H1 (cell line): ENCODE data around the gene HIVEP3. TPM values are rescaled to one million over a fixed set of nuclear protein-coding genes. Genes with fewer than 3 reads are reported as not detected.
A peak's percentile ranks its signal among the peaks of the same experiment; 100 is the strongest.

Experiments used
- CTCF ChIA-PET: fragments of 300-600 bp; sonication (Branson Sonifier 250); formaldehyde crosslinking; loops from one replicate; lab custom pipeline; 2021; ENCODE audit not compliant: partially characterized antibody; lab: Charles Lee
- POLR2A ChIA-PET: fragments of 300-600 bp; sonication (Branson Sonifier 250); formaldehyde crosslinking; loops from one replicate; lab custom pipeline; 2021; ENCODE audit warnings: inconsistent platforms; ENCODE audit not compliant: partially characterized antibody; lab: Charles Lee
- DNase-seq, 2 experiments: peaks; one replicate each; pipeline versions ENCODE4 v3.0.0 to v3.0.0-alpha.2; 2010 to 2022; ENCODE audit warnings: low spot score in 2 of 2, low read depth in 1 of 2, mixed read lengths in 1 of 2
- FAIRE-seq: peaks from 2 replicates; lab custom pipeline; 2011; peaks lifted over from hg19 to GRCh38; lab: Jason Lieb, UNC
- H2AFZ ChIP-seq: 2 replicates; pipeline ENCODE4 v1.8.1; 2012; ENCODE audit warnings: low read length, inconsistent platforms
- H2AK5ac ChIP-seq: 2 replicates; pipeline ENCODE4 v1.6.1; 2013; ENCODE audit warnings: low read depth, low read length
- H2BK120ac ChIP-seq: replicated peaks from 2 replicates; pipeline ENCODE3; 2013; ENCODE audit warnings: low read depth, low read length, inconsistent platforms
- H2BK12ac ChIP-seq: 2 replicates; pipeline ENCODE4 v1.6.1; 2013; ENCODE audit warnings: low read depth, low read length
- H2BK15ac ChIP-seq: 2 replicates; pipeline ENCODE4 v1.6.1; 2013; ENCODE audit warnings: low read length
- H2BK20ac ChIP-seq: 2 replicates; pipeline ENCODE4 v1.6.1; 2013; ENCODE audit warnings: low read length
- H2BK5ac ChIP-seq: 2 replicates; pipeline ENCODE4 v1.6.1; 2013; ENCODE audit warnings: low read depth, low read length
- H3K14ac ChIP-seq: 2 replicates; pipeline ENCODE4 v1.6.1; 2013; ENCODE audit warnings: inconsistent platforms; ENCODE audit not compliant: insufficient read length
- H3K18ac ChIP-seq: 2 replicates; pipeline ENCODE4 v1.6.1; 2013; ENCODE audit warnings: low read length; ENCODE audit errors: extremely low read depth
- H3K23ac ChIP-seq: 2 replicates; pipeline ENCODE4 v1.6.1; 2013; ENCODE audit warnings: inconsistent platforms; ENCODE audit not compliant: insufficient read length
- H3K23me2 ChIP-seq: 2 replicates; pipeline ENCODE4 v1.6.1; 2013; ENCODE audit warnings: low read depth, low read length
- H3K27ac ChIP-seq: 2 replicates; pipeline ENCODE4 v1.6.1; 2011; ENCODE audit warnings: low read depth, low read length, inconsistent platforms
- H3K27me3 ChIP-seq, 4 experiments: replicated peaks in 1 of 4; 1 replicate in 1 of 4; 2 replicates in 3 of 4; pipeline versions ENCODE4 v1.6.1 to v1.8.1; 2011 to 2013; ENCODE audit warnings: low read length in 3 of 4, mild to moderate bottlenecking in 3 of 4, inconsistent platforms in 2 of 4, mixed read lengths in 2 of 4, moderate library complexity in 1 of 4; ENCODE audit not compliant: control insufficient read depth in 3 of 4, insufficient read depth in 3 of 4; ENCODE audit errors: extremely low read depth in 1 of 4
- H3K36me3 ChIP-seq, 4 experiments: 2 replicates each; pipeline versions ENCODE4 v1.6.1 to v1.8.1; 2011 to 2013; ENCODE audit warnings: mild to moderate bottlenecking in 4 of 4, low read length in 3 of 4, moderate library complexity in 2 of 4, control low read depth in 1 of 4, inconsistent platforms in 1 of 4; ENCODE audit not compliant: insufficient read depth in 4 of 4, control insufficient read depth in 2 of 4
- H3K4ac ChIP-seq: replicated peaks from 2 replicates; pipeline ENCODE3; 2013; ENCODE audit warnings: low read length, low read depth, mixed read lengths, inconsistent platforms; ENCODE audit not compliant: insufficient read length
- H3K4me1 ChIP-seq, 4 experiments: replicated peaks in 1 of 4; 1 replicate in 1 of 4; 2 replicates in 3 of 4; pipeline versions ENCODE4 v1.6.1 to v1.8.1; 2011 to 2013; ENCODE audit warnings: low read length in 3 of 4, inconsistent platforms in 2 of 4, mixed read lengths in 1 of 4; ENCODE audit not compliant: insufficient read depth in 4 of 4, control insufficient read depth in 3 of 4
- H3K4me2 ChIP-seq, 2 experiments: 2 replicates each; pipeline versions ENCODE4 v1.6.1 to v1.8.1; 2011 to 2013; ENCODE audit warnings: low read depth in 2 of 2, low read length in 2 of 2, control low read depth in 1 of 2, inconsistent platforms in 1 of 2, mild to moderate bottlenecking in 1 of 2; ENCODE audit not compliant: insufficient read depth in 1 of 2
- H3K4me3 ChIP-seq, 4 experiments: fragments of 200-600, 300-600 bp in 1 of 4; sonication (generic), shearing (Covaris generic), sonication (Bioruptor Twin) in 1 of 4; 2 replicates each; pipeline versions ENCODE4 v1.5.1 to v1.8.1; 2011 to 2016; ENCODE audit warnings: low read length in 4 of 4, low read depth in 3 of 4, control low read depth in 2 of 4, inconsistent platforms in 2 of 4, mild to moderate bottlenecking in 2 of 4, mixed read lengths in 1 of 4, moderate library complexity in 1 of 4; ENCODE audit not compliant: insufficient read depth in 2 of 4; ENCODE audit errors: extremely low read depth in 1 of 4
- H3K56ac ChIP-seq: replicated peaks from 2 replicates; pipeline ENCODE3; 2013; ENCODE audit warnings: low read depth, mild to moderate bottlenecking, mixed read lengths, low read length, inconsistent platforms; ENCODE audit not compliant: insufficient read length
- H3K79me1 ChIP-seq: 2 replicates; pipeline ENCODE4 v1.6.1; 2013; ENCODE audit warnings: low read depth, low read length, control low read depth
- H3K79me2 ChIP-seq, 2 experiments: 2 replicates each; pipeline versions ENCODE4 v1.6.1 to v1.8.1; 2012 to 2013; ENCODE audit warnings: low read length in 2 of 2, mild to moderate bottlenecking in 2 of 2, inconsistent platforms in 1 of 2; ENCODE audit not compliant: insufficient read depth in 2 of 2, control insufficient read depth in 1 of 2
- H3K9ac ChIP-seq, 4 experiments: replicated peaks in 1 of 4; 1 replicate in 1 of 4; 2 replicates in 3 of 4; pipeline versions ENCODE4 v1.6.1 to v1.8.1; 2011 to 2013; ENCODE audit warnings: low read depth in 3 of 4, low read length in 3 of 4, control low read depth in 2 of 4, mild to moderate bottlenecking in 2 of 4, moderate library complexity in 2 of 4, inconsistent platforms in 1 of 4; ENCODE audit errors: extremely low read depth in 1 of 4
- H3K9me3 ChIP-seq, 2 experiments: 2 replicates each; pipeline versions ENCODE4 v1.6.1 to v1.8.1; 2012 to 2013; ENCODE audit warnings: mild to moderate bottlenecking in 2 of 2, moderate library complexity in 2 of 2, control low read depth in 1 of 2, inconsistent platforms in 1 of 2, low read depth in 1 of 2, low read length in 1 of 2, mixed read lengths in 1 of 2; ENCODE audit not compliant: insufficient read depth in 2 of 2
- H4K20me1 ChIP-seq, 2 experiments: replicated peaks in 1 of 2; 2 replicates each; pipeline versions ENCODE3 to v1.8.1; 2011 to 2013; ENCODE audit warnings: inconsistent platforms in 2 of 2, low read length in 2 of 2, mild to moderate bottlenecking in 1 of 2; ENCODE audit not compliant: insufficient read depth in 2 of 2, control insufficient read depth in 1 of 2
- H4K5ac ChIP-seq: 2 replicates; pipeline ENCODE4 v1.6.1; 2013; ENCODE audit warnings: low read length, low read depth, mixed read lengths, inconsistent platforms; ENCODE audit not compliant: insufficient read length
- H4K8ac ChIP-seq: 2 replicates; pipeline ENCODE4 v1.8.0; 2013; ENCODE audit warnings: mild to moderate bottlenecking, moderate library complexity, low read length, inconsistent platforms; ENCODE audit not compliant: insufficient read depth; ENCODE audit errors: extremely low read depth
- H4K91ac ChIP-seq: replicated peaks from 2 replicates; pipeline ENCODE3; 2013; ENCODE audit warnings: low read length, mixed read lengths, inconsistent platforms; ENCODE audit not compliant: insufficient read length
- CBX5 ChIP-seq: fragments of 300-800, 300-1000 bp; sonication (generic); IDR thresholded peaks from 2 replicates; pipeline ENCODE4 v1.7.1; 2016; ENCODE audit warnings: antibody characterized with exemption, low read length, low read depth
- EGR1 ChIP-seq: IDR thresholded peaks from 2 replicates; pipeline ENCODE4 v1.6.1; 2011; ENCODE audit warnings: low read depth, low read length, borderline replicate concordance
- EP300 ChIP-seq, 2 experiments: IDR thresholded peaks; 1 replicate in 1 of 2; 2 replicates in 1 of 2; pipeline ENCODE4 v1.6.1; 2011 to 2012; ENCODE audit warnings: low read depth in 2 of 2, low read length in 2 of 2, mild to moderate bottlenecking in 2 of 2, borderline replicate concordance in 1 of 2, inconsistent platforms in 1 of 2, moderate library complexity in 1 of 2
- HDAC2 ChIP-seq, 2 experiments: fragments of 300-600 bp in 1 of 2; sonication (generic) in 1 of 2; IDR thresholded peaks; 2 replicates each; pipeline ENCODE4 v1.6.1; 2011 to 2012; ENCODE audit warnings: low read depth in 2 of 2, low read length in 2 of 2, mild to moderate bottlenecking in 2 of 2, moderate library complexity in 2 of 2, borderline replicate concordance in 1 of 2, inconsistent platforms in 1 of 2
- KDM1A ChIP-seq: fragments of 200-600, 300-600 bp; sonication (generic); IDR thresholded peaks from 2 replicates; pipeline ENCODE4 v1.7.1; 2016; ENCODE audit warnings: mild to moderate bottlenecking, low read length, borderline replicate concordance
- NANOG ChIP-seq: IDR thresholded peaks from 2 replicates; pipeline ENCODE4 v1.6.1; 2011; ENCODE audit warnings: low read length, low read depth, mild to moderate bottlenecking, inconsistent platforms; ENCODE audit not compliant: insufficient read depth, poor library complexity, severe bottlenecking
- RXRA ChIP-seq: IDR thresholded peaks from 2 replicates; pipeline ENCODE4 v1.6.1; 2011; ENCODE audit warnings: low read depth, mild to moderate bottlenecking, low read length, moderate library complexity; ENCODE audit not compliant: insufficient read depth
- TEAD4 ChIP-seq: IDR thresholded peaks from 2 replicates; pipeline ENCODE4 v1.6.1; 2012; ENCODE audit warnings: low read depth, low read length, inconsistent platforms, mixed read lengths
- WGBS, 2 experiments: shearing (Covaris generic) in 1 of 2; methylation state at CpG; one replicate each; pipeline versions ENCODE4 v1.1.6 to v1.1.7; 2013 to 2015; ENCODE audit warnings: low lambda C conversion rate in 2 of 2, mixed read lengths in 2 of 2, inconsistent platforms in 1 of 2, low coverage in 1 of 2, missing lambda C conversion rate in 1 of 2; ENCODE audit not compliant: insufficient replicate concordance in 2 of 2, insufficient coverage in 1 of 2, insufficient read length in 1 of 2; ENCODE audit errors: extremely low coverage in 1 of 2, missing lambda C conversion rate in 1 of 2; 5-methylcytosine and 5-hydroxymethylcytosine counted together
- polyA plus RNA-seq, 7 experiments: library from polyadenylated mRNA; depleted of rRNA in 3 of 7; stranded (reverse) in 5 of 7; unstranded in 2 of 7; fragments of >200 nt in 5 of 7; fragments of 200-250 nt in 2 of 7; gene quantifications; 1 replicate in 5 of 7; 2 replicates in 1 of 7; 4 replicates in 1 of 7; pipeline versions ENCODE4 v1.2.1 to v1.2.3, GENCODE V29; 2011 to 2013; ENCODE audit warnings: missing spikeins in 2 of 7, mixed read lengths in 2 of 7
- total RNA-seq: library from RNA; stranded (reverse); fragmentation: NEBNext Ultra II Directional; extraction: Animal tissue kit (Norgen Biotek cat#: 25700); gene quantifications from 2 replicates; pipeline ENCODE4 v1.2.1, GENCODE V29; 2021
- TF ChIP-seq, protein P1 (sequence below): IDR thresholded peaks from 2 replicates; pipeline ENCODE4 v1.6.1; 2012; ENCODE audit warnings: low read length, inconsistent platforms

The HIVEP3 gene
- total and polyA plus RNA-seq, 2 of the 8 experiments (the other 6 are each of a cell fraction or from before 2014, with no cell fraction given): 0.24 to 0.69 TPM

DNA sequence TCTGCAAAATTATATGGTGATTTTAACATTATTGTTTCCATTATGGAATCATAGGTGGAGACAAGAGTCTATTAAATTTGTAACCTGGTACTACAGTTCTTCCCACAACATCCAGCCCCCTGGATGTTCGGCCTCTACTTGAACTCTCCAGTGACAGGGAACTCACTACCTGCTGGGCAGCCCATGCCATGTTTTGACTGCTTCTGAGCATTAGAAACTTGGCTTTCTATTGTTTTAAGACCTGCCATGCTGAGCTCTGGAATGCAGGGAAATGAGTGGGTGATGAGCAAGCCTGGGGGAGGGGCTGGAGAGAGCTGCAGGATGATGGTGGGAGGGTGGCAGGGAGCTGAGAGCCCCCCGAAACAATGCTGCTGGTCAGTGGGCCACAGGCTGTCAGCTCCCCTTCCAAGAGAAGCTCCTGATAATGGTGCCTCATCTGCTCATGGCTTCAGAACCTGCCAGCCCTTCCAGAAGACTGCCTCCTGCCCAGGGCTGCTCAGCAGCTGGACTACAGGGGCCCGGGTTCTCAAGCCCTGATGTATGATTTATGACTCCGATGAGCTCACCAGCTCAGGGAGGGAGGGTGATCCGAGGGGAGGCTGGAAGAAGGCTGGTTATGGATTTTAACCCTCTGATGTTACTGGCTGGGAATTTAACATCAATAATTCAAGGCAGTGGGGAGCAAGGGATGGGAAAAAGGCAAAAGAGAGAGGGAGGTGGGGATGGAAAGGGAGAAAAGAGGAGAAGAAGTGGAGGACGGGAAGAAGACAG lies 205.0 kb downstream of the HIVEP3 start:
- Histone ChIP-seq H2BK120ac (no peak overlapping the region), H4K91ac (no peak overlapping the region), H3K79me1 (no peaks in the 10 kb centered on the region), H3K79me2 (no peaks in the 10 kb centered on the region), H2BK5ac (no peak overlapping the region), H3K4me2 (no peak overlapping the region), H4K8ac (no peak overlapping the region), H3K23ac (no peak overlapping the region), H3K18ac (no peak overlapping the region), H3K9me3 (no peaks in the 10 kb centered on the region), H3K9ac (no peak overlapping the region), H3K27ac (no peak overlapping the region), H3K4ac (no peak overlapping the region), H3K56ac (no peak overlapping the region), H3K4me1 (peaks cover 0 to 7% (median 3%) of the 10 kb centered on the region in 4 experiments; a peak in 4 of 7 replicates), H3K23me2 (no peaks in the 10 kb centered on the region), H3K27me3 (no peaks in the 10 kb centered on the region; a peak in 1 of 7 replicates), H4K5ac (no peak overlapping the region), H3K36me3 (no peaks in the 10 kb centered on the region), H3K14ac (no peak overlapping the region), H3K4me3 (no peak overlapping the region), H4K20me1 (no peaks in the 10 kb centered on the region), H2BK20ac (no peak overlapping the region), H2AFZ (no peak overlapping the region), H2AK5ac (no peak overlapping the region), H2BK15ac (no peak overlapping the region), H2BK12ac (no peak overlapping the region)
- DNase-seq: peak in 1 of 2 experiments; percentile 31
- TF ChIP-seq EP300 (IDR thresholded peaks at IDR 0.05; ENCODE audit: borderline replicate concordance in 1 of 2, low read depth in 2 of 2, low read length in 2 of 2) (0 out of 3 replicates have a peak, but pooled peaks of 1 of the 2 experiments have one; percentile 31), KDM1A (peak; percentile 88; the same call in 1 of the 2 replicates), EGR1 (peak; percentile 57; the same call in 1 of the 2 replicates), NANOG (peak; percentile 48), RXRA (peak; percentile 66; the same call in 1 of the 2 replicates), CBX5 (no peak), TEAD4 (peak; percentile 59; the same call in 1 of the 2 replicates), HDAC2 (IDR thresholded peaks at IDR 0.05; ENCODE audit: borderline replicate concordance in 1 of 2, low read depth in 2 of 2, low read length in 2 of 2) (no peak)
- TF ChIP-seq, protein P1, sequence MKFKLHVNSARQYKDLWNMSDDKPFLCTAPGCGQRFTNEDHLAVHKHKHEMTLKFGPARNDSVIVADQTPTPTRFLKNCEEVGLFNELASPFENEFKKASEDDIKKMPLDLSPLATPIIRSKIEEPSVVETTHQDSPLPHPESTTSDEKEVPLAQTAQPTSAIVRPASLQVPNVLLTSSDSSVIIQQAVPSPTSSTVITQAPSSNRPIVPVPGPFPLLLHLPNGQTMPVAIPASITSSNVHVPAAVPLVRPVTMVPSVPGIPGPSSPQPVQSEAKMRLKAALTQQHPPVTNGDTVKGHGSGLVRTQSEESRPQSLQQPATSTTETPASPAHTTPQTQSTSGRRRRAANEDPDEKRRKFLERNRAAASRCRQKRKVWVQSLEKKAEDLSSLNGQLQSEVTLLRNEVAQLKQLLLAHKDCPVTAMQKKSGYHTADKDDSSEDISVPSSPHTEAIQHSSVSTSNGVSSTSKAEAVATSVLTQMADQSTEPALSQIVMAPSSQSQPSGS: 0 out of 2 replicates have a peak, but pooled peaks have one; percentile 27
- ChIA-PET POLR2A (no interaction called here), CTCF (interaction anchor here (0.7 to 1.7 kb wide), 8 partner anchors 9 to 213 kb away, joined by 3 to 7 read pairs (median 3); no protein-coding TSS in a partner anchor)
- WGBS, 2 experiments: 78% methylated on average over 6 of the region's 6 CpGs; no CpG with 5 or more reads in 1 of the 2 experiments
- no peak for FAIRE-seq
